Kidney epithelial cell (primary cell): ENCODE measurements around the gene MAPKAPK2. TPM values are rescaled to one million over a fixed set of nuclear protein-coding genes. Genes with fewer than 3 reads are reported as not detected.

Source experiments
- DNase-seq: peaks from one replicate; pipeline ENCODE4 v3.0.0-alpha.2; 2010; ENCODE audit warnings: low read depth
- H3K27me3 ChIP-seq: 2 replicates; pipeline ENCODE4 v1.6.0; 2011; ENCODE audit warnings: low read length; ENCODE audit not compliant: control insufficient read depth, insufficient read depth
- H3K36me3 ChIP-seq: 2 replicates; pipeline ENCODE4 v1.5.1; 2011; ENCODE audit warnings: low read length; ENCODE audit not compliant: control insufficient read depth, insufficient read depth
- H3K4me3 ChIP-seq: 2 replicates; pipeline ENCODE4 v1.5.1; 2011; ENCODE audit warnings: low read depth, mild to moderate bottlenecking, control low read depth, low read length
- total RNA-seq: library from RNA; depleted of rRNA; stranded (reverse); fragments of >200 nt; gene quantifications from 2 replicates; pipeline ENCODE4 v1.2.3, GENCODE V29; 2015
- TF ChIP-seq, protein P1 (sequence below): IDR thresholded peaks from 2 replicates; pipeline ENCODE4 v1.5.1; 2011; ENCODE audit warnings: mild to moderate bottlenecking, moderate library complexity, low read length, control low read depth, inconsistent platforms; ENCODE audit not compliant: insufficient read depth, poor library complexity, severe bottlenecking

Gene MAPKAPK2
- total RNA-seq, 1 donor from 2014 or later, result 64.0 TPM

DNA sequence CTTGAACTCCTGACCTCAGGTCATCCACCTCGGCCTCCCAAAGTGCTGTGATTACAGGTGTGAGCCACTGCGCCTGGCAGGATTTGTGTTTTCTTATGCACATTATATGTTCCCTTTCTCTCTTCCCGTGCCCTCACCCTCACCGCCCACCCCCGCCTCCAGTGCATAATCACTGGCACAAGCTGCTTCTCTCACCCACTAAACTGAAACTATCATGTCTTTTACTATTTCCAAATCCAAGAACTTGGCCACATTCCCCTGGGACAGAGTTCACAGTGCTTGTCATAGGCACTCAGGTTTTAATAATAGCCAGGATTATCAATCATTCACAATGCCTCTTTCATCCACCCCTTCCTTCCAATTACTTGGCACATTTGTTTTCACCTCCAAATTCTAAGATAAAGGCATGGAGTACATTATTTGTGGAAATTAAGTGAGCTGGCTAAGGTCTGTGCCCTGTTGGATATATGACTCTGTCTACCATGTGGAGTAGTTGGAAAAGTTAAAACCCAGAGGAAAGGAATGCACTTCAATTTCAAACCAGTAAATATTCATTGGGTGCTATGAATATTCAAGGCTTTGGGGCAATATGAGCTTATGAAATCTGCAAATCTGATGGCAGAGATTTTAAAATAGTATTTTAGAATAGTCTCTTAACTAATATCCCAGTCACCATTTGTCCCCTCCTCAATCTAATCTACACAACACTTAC lies 17.6 kb upstream of the MAPKAPK2 start:
- no peak for DNase-seq
- Histone ChIP-seq H3K27me3 (peaks cover 13% of the 10 kb centered on the region), H3K4me3 (no peak overlapping the region), H3K36me3 (no peaks in the 10 kb centered on the region)
- TF ChIP-seq, protein P1, sequence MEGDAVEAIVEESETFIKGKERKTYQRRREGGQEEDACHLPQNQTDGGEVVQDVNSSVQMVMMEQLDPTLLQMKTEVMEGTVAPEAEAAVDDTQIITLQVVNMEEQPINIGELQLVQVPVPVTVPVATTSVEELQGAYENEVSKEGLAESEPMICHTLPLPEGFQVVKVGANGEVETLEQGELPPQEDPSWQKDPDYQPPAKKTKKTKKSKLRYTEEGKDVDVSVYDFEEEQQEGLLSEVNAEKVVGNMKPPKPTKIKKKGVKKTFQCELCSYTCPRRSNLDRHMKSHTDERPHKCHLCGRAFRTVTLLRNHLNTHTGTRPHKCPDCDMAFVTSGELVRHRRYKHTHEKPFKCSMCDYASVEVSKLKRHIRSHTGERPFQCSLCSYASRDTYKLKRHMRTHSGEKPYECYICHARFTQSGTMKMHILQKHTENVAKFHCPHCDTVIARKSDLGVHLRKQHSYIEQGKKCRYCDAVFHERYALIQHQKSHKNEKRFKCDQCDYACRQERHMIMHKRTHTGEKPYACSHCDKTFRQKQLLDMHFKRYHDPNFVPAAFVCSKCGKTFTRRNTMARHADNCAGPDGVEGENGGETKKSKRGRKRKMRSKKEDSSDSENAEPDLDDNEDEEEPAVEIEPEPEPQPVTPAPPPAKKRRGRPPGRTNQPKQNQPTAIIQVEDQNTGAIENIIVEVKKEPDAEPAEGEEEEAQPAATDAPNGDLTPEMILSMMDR, result no peak

DNA sequence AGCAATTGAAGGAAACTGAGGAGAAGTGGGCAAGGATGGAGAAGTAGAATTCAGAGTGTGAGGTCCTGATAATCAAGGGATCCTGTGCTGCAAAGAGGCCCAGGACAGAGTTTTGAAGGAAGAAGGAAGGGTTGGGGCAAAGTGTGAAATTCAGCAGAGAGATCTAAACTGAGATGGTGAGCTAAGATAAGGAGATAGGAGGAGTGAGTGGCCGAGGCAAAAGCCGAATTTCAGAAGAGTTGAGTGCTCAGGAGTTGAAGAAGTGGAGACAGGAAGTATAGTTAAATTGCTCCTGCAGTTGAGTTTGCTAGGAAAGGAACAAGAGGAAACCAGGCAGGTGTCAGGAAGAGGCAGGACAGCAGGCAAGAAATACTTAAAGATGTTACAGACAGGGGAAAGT lies 16.4 kb upstream of the MAPKAPK2 start:
- Histone ChIP-seq H3K4me3 (no peak overlapping the region), H3K36me3 (no peaks in the 10 kb centered on the region), H3K27me3 (peaks cover 10% of the 10 kb centered on the region)
- DNase-seq, result no peak
- TF ChIP-seq, protein P1, result no peak

DNA sequence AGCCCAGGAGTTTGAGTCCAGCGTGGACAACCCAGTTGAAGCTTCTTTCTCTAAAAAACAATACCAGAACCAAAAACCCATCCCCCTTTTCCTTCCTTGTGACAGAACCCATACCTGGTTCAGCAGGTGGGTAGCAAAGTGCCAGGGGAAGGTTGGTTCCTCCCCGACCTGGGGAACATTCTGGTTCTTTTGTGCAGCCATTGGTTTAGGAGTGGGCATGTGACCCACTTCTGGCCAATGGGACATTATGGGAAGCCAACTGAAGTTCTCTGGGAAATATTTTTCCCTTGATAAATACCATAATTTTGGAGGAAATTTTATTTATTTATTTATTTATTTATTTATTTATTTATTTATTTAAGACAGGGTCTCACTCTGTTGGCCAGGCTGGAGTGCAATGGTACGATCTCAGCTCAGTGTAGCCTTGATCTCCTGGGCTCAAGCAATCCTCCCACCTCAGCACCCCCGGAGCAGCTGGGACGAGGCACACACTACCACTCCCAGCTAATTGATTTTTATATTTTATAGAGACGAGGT lies 15.8 kb upstream of the MAPKAPK2 start:
- DNase-seq, result no peak
- no peak overlapping the region for H3K4me3 ChIP-seq
- TF ChIP-seq, protein P1, result no peak
- no peaks in the 10 kb centered on the region for H3K36me3 ChIP-seq
- peaks cover 4% of the 10 kb centered on the region for H3K27me3 ChIP-seq

DNA sequence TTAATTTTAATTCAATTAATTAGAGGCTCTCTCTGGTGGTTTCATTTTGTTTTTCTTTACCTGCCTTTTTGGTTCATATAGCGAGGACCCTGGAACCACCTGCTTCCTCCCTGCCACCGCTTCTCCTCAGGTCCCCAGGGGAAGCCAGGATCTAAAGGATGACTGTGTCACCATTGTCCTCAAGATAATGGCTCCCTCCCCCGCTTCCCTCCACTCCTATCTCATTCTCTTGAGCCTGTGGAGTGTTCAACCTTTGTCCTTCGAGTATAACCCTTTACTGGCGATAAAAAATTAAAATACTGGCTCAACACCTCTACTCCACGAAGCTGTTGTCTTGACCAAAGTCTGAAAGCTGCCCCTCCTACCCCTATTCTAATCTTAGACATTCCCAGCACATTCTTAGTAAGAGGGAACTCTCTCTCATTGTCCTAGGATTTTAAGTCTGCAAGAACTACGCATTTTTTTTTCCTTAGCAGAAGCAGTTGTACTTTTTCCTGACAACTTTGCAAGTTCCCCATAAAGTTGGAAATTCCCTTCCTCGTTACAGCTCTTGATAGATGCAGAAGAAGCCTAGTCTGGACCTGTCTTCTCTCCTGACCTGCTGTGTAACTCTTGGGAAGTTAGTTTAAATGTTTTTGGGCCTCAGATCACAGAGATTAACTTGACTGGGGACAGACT lies 12.6 kb upstream of the MAPKAPK2 start:
- no peaks in the 10 kb centered on the region for H3K36me3 ChIP-seq
- no peaks in the 10 kb centered on the region for H3K27me3 ChIP-seq
- no peak overlapping the region for H3K4me3 ChIP-seq
- TF ChIP-seq, protein P1, result no peak
- DNase-seq, result no peak

DNA sequence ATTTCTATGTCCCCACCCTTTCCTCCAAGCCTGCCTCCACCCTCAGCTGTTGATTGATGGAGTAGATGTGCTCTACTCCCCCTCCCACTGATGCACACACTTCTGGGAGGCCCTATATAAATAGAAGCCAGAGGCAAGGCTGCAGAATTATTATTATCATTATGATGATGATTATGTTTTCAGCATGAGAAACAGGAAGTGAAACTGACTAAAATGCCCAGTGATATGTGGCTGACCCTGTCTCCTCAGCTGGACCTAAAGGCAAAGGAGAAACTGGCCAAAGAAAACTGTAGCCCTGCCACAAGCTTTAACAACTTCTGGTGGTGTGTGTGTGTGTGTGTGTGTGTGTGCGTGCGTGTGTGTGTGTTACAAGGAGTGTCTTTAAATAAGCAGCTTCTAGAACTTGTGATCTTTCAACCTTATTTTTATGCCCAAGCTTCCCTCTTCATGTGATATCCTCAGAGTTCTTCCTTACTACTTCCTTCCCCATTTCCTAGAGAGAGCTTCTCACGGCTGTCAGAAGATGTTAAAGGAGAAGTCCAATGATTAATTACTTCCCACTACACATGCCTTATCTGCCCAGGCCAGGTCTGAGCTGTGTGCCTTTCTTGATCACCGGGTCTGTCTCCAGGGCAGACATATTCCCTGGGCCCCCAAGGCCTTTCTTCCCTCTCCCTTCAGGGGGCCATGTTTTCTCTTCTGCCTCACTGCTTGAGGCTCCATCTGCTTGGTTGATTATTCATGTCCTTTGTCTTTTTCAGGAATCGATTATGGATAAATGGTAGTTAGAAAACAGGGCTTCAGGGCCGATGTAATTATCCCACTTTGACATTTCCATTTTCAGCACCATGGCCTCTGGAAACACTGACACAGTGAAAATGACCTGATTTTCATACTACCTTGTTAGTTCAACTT lies 11.6 kb upstream of the MAPKAPK2 start:
- TF ChIP-seq, protein P1, result no peak
- no peaks in the 10 kb centered on the region for H3K36me3 ChIP-seq
- no peak overlapping the region for H3K4me3 ChIP-seq
- H3K27me3 ChIP-seq, result no peaks in the 10 kb centered on the region
- DNase-seq, result no peak
